ENCODE results near the gene PPP3R2.

PPP3R2 gene

GRCh38 chr9:101618698-101619097 lies 23.9 kb upstream of the PPP3R2 start:
- no peaks in the 10 kb centered on the region for H4K20me1 ChIP-seq (ENCODE audit: insufficient read depth, low read length)

GRCh38 chr9:101605547-101605946 lies 10.8 kb upstream of the PPP3R2 start:
- Histone ChIP-seq H2AFZ (ENCODE audit: low read depth, low read length) (no peak overlapping the region), H3K36me3 (replicated peaks; ENCODE audit: low read depth, low read length) (no peaks in the 10 kb centered on the region), H3K9ac (ENCODE audit: low read length) (no peak overlapping the region), H3K4me2 (ENCODE audit: low read length) (no peak overlapping the region), H3K4me3 (ENCODE audit: low read length) (no peak overlapping the region), H3K9me3 (ENCODE audit: insufficient read depth, low read length) (no peaks in the 10 kb centered on the region), H3K79me2 (ENCODE audit: low read length) (no peaks in the 10 kb centered on the region), H4K20me1 (ENCODE audit: insufficient read depth, low read length) (no peaks in the 10 kb centered on the region), H3K27me3 (ENCODE audit: low read depth, low read length) (peaks cover 4% of the 10 kb centered on the region; the same call in 1 of the 2 replicates), H3K27ac (ENCODE audit: low read length) (no peak overlapping the region), H3K4me1 (ENCODE audit: low read length) (peaks cover 9% of the 10 kb centered on the region; the same call in 1 of the 2 replicates)
- TF ChIP-seq EZH2phosphoT487 (IDR thresholded peaks at IDR 0.05; ENCODE audit: low read depth) = no peak
- no peak for TF ChIP-seq CTCF (IDR thresholded peaks at IDR 0.05; ENCODE audit: low read depth, low read length)

More at GRCh38 chr9:101618698-101619097, 23.9 kb upstream of the PPP3R2 start:
- no peaks in the 10 kb centered on the region for H3K79me2 ChIP-seq (ENCODE audit: low read length)
- H3K27ac ChIP-seq (ENCODE audit: low read length) = no peak overlapping the region
- no peaks in the 10 kb centered on the region for H3K36me3 ChIP-seq (replicated peaks; ENCODE audit: low read depth, low read length)
- no peak overlapping the region for H3K9ac ChIP-seq (ENCODE audit: low read length)
- no peaks in the 10 kb centered on the region for H3K27me3 ChIP-seq (ENCODE audit: low read depth, low read length)
- no peak for TF ChIP-seq CTCF (IDR thresholded peaks at IDR 0.05; ENCODE audit: low read depth, low read length)
- TF ChIP-seq EZH2phosphoT487 (IDR thresholded peaks at IDR 0.05; ENCODE audit: low read depth) = no peak
- H2AFZ ChIP-seq (ENCODE audit: low read depth, low read length) = no peak overlapping the region
- H3K9me3 ChIP-seq (ENCODE audit: insufficient read depth, low read length) = no peaks in the 10 kb centered on the region
- no peak overlapping the region for H3K4me3 ChIP-seq (ENCODE audit: low read length)
- H3K4me2 ChIP-seq (ENCODE audit: low read length) = 0 out of 2 replicates have a peak overlapping the region, but pooled peaks have one; percentile 11
- H3K4me1 ChIP-seq (ENCODE audit: low read length) = peaks cover 10% of the 10 kb centered on the region

- Histone ChIP-seq H3K79me2 (ENCODE audit: low read length) (no peaks in the 10 kb centered on the region), H3K27ac (ENCODE audit: low read length) (no peak overlapping the region), H3K27me3 (ENCODE audit: low read depth, low read length) (peaks cover 4% of the 10 kb centered on the region; the same call in 1 of the 2 replicates), H3K4me1 (ENCODE audit: low read length) (peaks cover 9% of the 10 kb centered on the region; the same call in 1 of the 2 replicates), H3K4me3 (ENCODE audit: low read length) (no peak overlapping the region), H3K9ac (ENCODE audit: low read length) (no peak overlapping the region), H2AFZ (ENCODE audit: low read depth, low read length) (no peak overlapping the region), H3K36me3 (replicated peaks; ENCODE audit: low read depth, low read length) (no peaks in the 10 kb centered on the region), H3K4me2 (ENCODE audit: low read length) (no peak overlapping the region), H4K20me1 (ENCODE audit: insufficient read depth, low read length) (no peaks in the 10 kb centered on the region), H3K9me3 (ENCODE audit: insufficient read depth, low read length) (no peaks in the 10 kb centered on the region)
- TF ChIP-seq CTCF (IDR thresholded peaks at IDR 0.05; ENCODE audit: low read depth, low read length) = no peak
These were observed 9.5 kb upstream of the PPP3R2 start for GRCh38 chr9:101604296-101604695.

- H3K9me3 ChIP-seq (ENCODE audit: insufficient read depth, low read length) = no peaks in the 10 kb centered on the region
- no peaks in the 10 kb centered on the region for H4K20me1 ChIP-seq (ENCODE audit: insufficient read depth, low read length)
- H3K36me3 ChIP-seq (replicated peaks; ENCODE audit: low read depth, low read length) = no peaks in the 10 kb centered on the region
- peak overlapping the region; percentile 79 for H3K4me2 ChIP-seq (ENCODE audit: low read length)
- peak overlapping the region; percentile 59 for H3K4me3 ChIP-seq (ENCODE audit: low read length)
- H3K27me3 ChIP-seq (ENCODE audit: low read depth, low read length) = peaks cover 4% of the 10 kb centered on the region
- H3K79me2 ChIP-seq (ENCODE audit: low read length) = no peaks in the 10 kb centered on the region
- TF ChIP-seq EZH2phosphoT487 (IDR thresholded peaks at IDR 0.05; ENCODE audit: low read depth) = no peak
- TF ChIP-seq CTCF (IDR thresholded peaks at IDR 0.05; ENCODE audit: low read depth, low read length) = peak; percentile 81
- peak overlapping the region; percentile 95 for H2AFZ ChIP-seq (ENCODE audit: low read depth, low read length)
- no peak overlapping the region for H3K9ac ChIP-seq (ENCODE audit: low read length)
- H3K4me1 ChIP-seq (ENCODE audit: low read length) = peaks cover 9% of the 10 kb centered on the region; the same call in 1 of the 2 replicates
- H3K27ac ChIP-seq (ENCODE audit: low read length) = no peak overlapping the region
These were observed 7.4 kb upstream of the PPP3R2 start for GRCh38 chr9:101601904-101602765.
